ENCODE results near the gene TKFC. TPM values are rescaled to one million over a fixed set of nuclear protein-coding genes. Genes with fewer than 3 reads are reported as not detected.

Gene TKFC
- total and polyA plus RNA-seq, 3 experiments from 2014 or later, result 31.8 to 72.4 (median 66.8) TPM

Other genes with a start within 250 kb of the TKFC start
- 100 to 1,000 TPM; 169 to 175 TPM for gene CD5, start 230.7 kb upstream of the TKFC start, total RNA-seq
- gene CD5, start 230.7 kb upstream of the TKFC start, polyA plus RNA-seq, result 156 TPM
- 10 to 100 TPM in 1 of 2 experiments, 1 to 10 TPM in 1; 8.4 to 10.3 TPM for gene VPS37C, start 171.8 kb upstream of the TKFC start, total RNA-seq
- gene VPS37C, start 171.8 kb upstream of the TKFC start, polyA plus RNA-seq, result 1.3 TPM
- gene PGA3, start 129.7 kb upstream of the TKFC start, total RNA-seq, result not detected
- not detected for gene PGA3, start 129.7 kb upstream of the TKFC start, polyA plus RNA-seq
- gene PGA4, start 110.9 kb upstream of the TKFC start, total RNA-seq, result not detected
- gene PGA4, start 110.9 kb upstream of the TKFC start, polyA plus RNA-seq, result not detected
- gene PGA5, start 92.1 kb upstream of the TKFC start, total RNA-seq, result not detected
- gene PGA5, start 92.1 kb upstream of the TKFC start, polyA plus RNA-seq, result not detected
- 10 to 100 TPM; 11.3 to 12.4 TPM for gene VWCE, start 37.9 kb upstream of the TKFC start, total RNA-seq
- not detected for gene VWCE, start 37.9 kb upstream of the TKFC start, polyA plus RNA-seq
- 100 to 1,000 TPM; 302 to 307 TPM for gene DDB1, start 123 bp upstream of the TKFC start, total RNA-seq
- gene DDB1, start 123 bp upstream of the TKFC start, polyA plus RNA-seq, result 120 TPM
- gene CYB561A3, start 28.7 kb downstream of the TKFC start, total RNA-seq, result 10 to 100 TPM; 53.0 to 53.7 TPM
- gene CYB561A3, start 28.7 kb downstream of the TKFC start, polyA plus RNA-seq, result 62.1 TPM
- gene TMEM138, start 29.1 kb downstream of the TKFC start, total RNA-seq, result 10 to 100 TPM; 74.4 to 75.1 TPM
- 54.3 TPM for gene TMEM138, start 29.1 kb downstream of the TKFC start, polyA plus RNA-seq
- gene TMEM216, start 59.4 kb downstream of the TKFC start, total RNA-seq, result 10 to 100 TPM; 16.8 to 17.5 TPM
- 53.2 TPM for gene TMEM216, start 59.4 kb downstream of the TKFC start, polyA plus RNA-seq
- 100 to 1,000 TPM; 128 to 140 TPM for gene CPSF7, start 96.7 kb downstream of the TKFC start, total RNA-seq
- gene CPSF7, start 96.7 kb downstream of the TKFC start, polyA plus RNA-seq, result 32.9 TPM
- 10 to 100 TPM; 48.8 to 49.2 TPM for gene SDHAF2, start 96.9 kb downstream of the TKFC start, total RNA-seq
- gene SDHAF2, start 96.9 kb downstream of the TKFC start, polyA plus RNA-seq, result 101 TPM
- gene LRRC10B, start 175.5 kb downstream of the TKFC start, total RNA-seq, result not detected
- gene LRRC10B, start 175.5 kb downstream of the TKFC start, polyA plus RNA-seq, result not detected
- gene SYT7, start 247.8 kb downstream of the TKFC start, total RNA-seq, result not detected
- not detected for gene SYT7, start 247.8 kb downstream of the TKFC start, polyA plus RNA-seq

Data from CD8-positive, alpha-beta memory T cell (primary cell).